HEK293 (cell line): ENCODE measurements around the gene UPP1.

Source experiments
- KLF1 ChIP-seq: fragments of 450-650 bp; formaldehyde crosslinking; IDR thresholded peaks from 2 replicates; pipeline ENCODE4 v1.5.1; 2016; ENCODE audit warnings: missing biosample characterization, missing genetic modification characterization
- KLF17 ChIP-seq: fragments of 450-650 bp; formaldehyde crosslinking; IDR thresholded peaks from 2 replicates; pipeline ENCODE4 v1.5.1; 2016; ENCODE audit warnings: missing biosample characterization, missing genetic modification characterization
- SP7 ChIP-seq: fragments of 450-650 bp; formaldehyde crosslinking; IDR thresholded peaks from 2 replicates; pipeline ENCODE4 v1.5.1; 2016; ENCODE audit warnings: missing biosample characterization, missing genetic modification characterization
- ZBTB20 ChIP-seq: fragments of 450-650 bp; formaldehyde crosslinking; IDR thresholded peaks from 2 replicates; pipeline ENCODE4 v1.5.1; 2016; ENCODE audit warnings: missing biosample characterization, missing genetic modification characterization
- ZBTB48 ChIP-seq: fragments of 450-650 bp; formaldehyde crosslinking; IDR thresholded peaks from 2 replicates; pipeline ENCODE4 v1.5.1; 2016; ENCODE audit warnings: missing biosample characterization, missing genetic modification characterization
- ZFP69B ChIP-seq: fragments of 450-650 bp; formaldehyde crosslinking; IDR thresholded peaks from 2 replicates; pipeline ENCODE4 v1.5.1; 2016; ENCODE audit warnings: missing biosample characterization, missing genetic modification characterization
- ZNF155 ChIP-seq: fragments of 450-650 bp; formaldehyde crosslinking; IDR thresholded peaks from 2 replicates; pipeline ENCODE4 v1.5.1; 2016; ENCODE audit warnings: missing biosample characterization, missing genetic modification characterization
- ZNF157 ChIP-seq: fragments of 450-650 bp; formaldehyde crosslinking; IDR thresholded peaks from 2 replicates; pipeline ENCODE4 v1.5.1; 2016; ENCODE audit warnings: missing biosample characterization, missing genetic modification characterization
- ZNF16 ChIP-seq: fragments of 450-650 bp; formaldehyde crosslinking; IDR thresholded peaks from 2 replicates; pipeline ENCODE4 v1.5.1; 2016; ENCODE audit warnings: low read depth, missing biosample characterization, missing genetic modification characterization
- ZNF184 ChIP-seq: fragments of 450-650 bp; IDR thresholded peaks from 2 replicates; pipeline ENCODE4 v1.5.1; 2018; ENCODE audit warnings: missing biosample characterization, mild to moderate bottlenecking, missing genetic modification characterization
- ZNF221 ChIP-seq: fragments of 450-650 bp; formaldehyde crosslinking; IDR thresholded peaks from 2 replicates; pipeline ENCODE4 v1.5.1; 2017; ENCODE audit warnings: missing biosample characterization, missing genetic modification characterization, borderline replicate concordance
- ZNF292 ChIP-seq: fragments of 450-650 bp; formaldehyde crosslinking; IDR thresholded peaks from 2 replicates; pipeline ENCODE4 v1.5.1; 2016; ENCODE audit warnings: low read depth, missing biosample characterization, missing genetic modification characterization, borderline replicate concordance
- ZNF335 ChIP-seq: fragments of 450-650 bp; formaldehyde crosslinking; conservative IDR thresholded peaks from 2 replicates; pipeline ENCODE4 v1.5.1; 2016; ENCODE audit warnings: missing biosample characterization, missing genetic modification characterization
- ZNF518A ChIP-seq: fragments of 450-650 bp; formaldehyde crosslinking; conservative IDR thresholded peaks from 2 replicates; pipeline ENCODE4 v1.5.1; 2016; ENCODE audit warnings: low read depth, missing biosample characterization, missing genetic modification characterization
- ZNF560 ChIP-seq: fragments of 450-650 bp; formaldehyde crosslinking; IDR thresholded peaks from 2 replicates; pipeline ENCODE4 v1.5.1; 2017; ENCODE audit warnings: missing biosample characterization, missing genetic modification characterization, borderline replicate concordance
- ZNF571 ChIP-seq: fragments of 450-650 bp; formaldehyde crosslinking; IDR thresholded peaks from 2 replicates; pipeline ENCODE4 v1.5.0; 2017; ENCODE audit warnings: missing biosample characterization, missing genetic modification characterization
- ZNF747 ChIP-seq: fragments of 450-650 bp; formaldehyde crosslinking; IDR thresholded peaks from 2 replicates; pipeline ENCODE4 v1.5.1; 2016; ENCODE audit warnings: missing biosample characterization, missing genetic modification characterization
- ZSCAN18 ChIP-seq: fragments of 450-650 bp; formaldehyde crosslinking; IDR thresholded peaks from 2 replicates; pipeline ENCODE4 v1.5.1; 2016; ENCODE audit warnings: missing biosample characterization, missing genetic modification characterization
- TF ChIP-seq, protein P1 (sequence below): fragments of 450-650 bp; formaldehyde crosslinking; IDR thresholded peaks from 2 replicates; pipeline ENCODE4 v1.5.1; 2016; ENCODE audit warnings: missing biosample characterization, missing genetic modification characterization

The UPP1 gene

GRCh38 chr7:48089046-48090003 is at the start of gene UPP1 (continued):
- TF ChIP-seq, protein P1, sequence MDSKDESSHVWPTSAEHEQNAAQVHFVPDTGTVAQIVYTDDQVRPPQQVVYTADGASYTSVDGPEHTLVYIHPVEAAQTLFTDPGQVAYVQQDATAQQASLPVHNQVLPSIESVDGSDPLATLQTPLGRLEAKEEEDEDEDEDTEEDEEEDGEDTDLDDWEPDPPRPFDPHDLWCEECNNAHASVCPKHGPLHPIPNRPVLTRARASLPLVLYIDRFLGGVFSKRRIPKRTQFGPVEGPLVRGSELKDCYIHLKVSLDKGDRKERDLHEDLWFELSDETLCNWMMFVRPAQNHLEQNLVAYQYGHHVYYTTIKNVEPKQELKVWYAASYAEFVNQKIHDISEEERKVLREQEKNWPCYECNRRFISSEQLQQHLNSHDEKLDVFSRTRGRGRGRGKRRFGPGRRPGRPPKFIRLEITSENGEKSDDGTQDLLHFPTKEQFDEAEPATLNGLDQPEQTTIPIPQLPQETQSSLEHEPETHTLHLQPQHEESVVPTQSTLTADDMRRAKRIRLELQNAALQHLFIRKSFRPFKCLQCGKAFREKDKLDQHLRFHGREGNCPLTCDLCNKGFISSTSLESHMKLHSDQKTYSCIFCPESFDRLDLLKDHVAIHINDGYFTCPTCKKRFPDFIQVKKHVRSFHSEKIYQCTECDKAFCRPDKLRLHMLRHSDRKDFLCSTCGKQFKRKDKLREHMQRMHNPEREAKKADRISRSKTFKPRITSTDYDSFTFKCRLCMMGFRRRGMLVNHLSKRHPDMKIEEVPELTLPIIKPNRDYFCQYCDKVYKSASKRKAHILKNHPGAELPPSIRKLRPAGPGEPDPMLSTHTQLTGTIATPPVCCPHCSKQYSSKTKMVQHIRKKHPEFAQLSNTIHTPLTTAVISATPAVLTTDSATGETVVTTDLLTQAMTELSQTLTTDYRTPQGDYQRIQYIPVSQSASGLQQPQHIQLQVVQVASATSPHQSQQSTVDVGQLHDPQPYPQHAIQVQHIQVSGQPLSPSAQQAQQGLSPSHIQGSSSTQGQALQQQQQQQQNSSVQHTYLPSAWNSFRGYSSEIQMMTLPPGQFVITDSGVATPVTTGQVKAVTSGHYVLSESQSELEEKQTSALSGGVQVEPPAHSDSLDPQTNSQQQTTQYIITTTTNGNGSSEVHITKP: no peak
- TF ChIP-seq SP7 (tag by site-specific recombination) (peak; percentile 32; the same call in 1 of the 2 replicates), ZNF157 (no peak), ZNF747 (tag by site-specific recombination) (no peak), ZNF16 (no peak), ZNF518A (tag by site-specific recombination) (no peak), KLF17 (tag by site-specific recombination) (no peak), ZNF184 (no peak), ZFP69B (tag by site-specific recombination) (no peak), KLF1 (tag by site-specific recombination) (peak; percentile 70), ZSCAN18 (no peak), ZNF155 (tag by site-specific recombination) (no peak), ZNF221 (tag by site-specific recombination) (no peak), ZBTB20 (tag by site-specific recombination) (peak; percentile 67; the same call in 1 of the 2 replicates), ZNF335 (tag by site-specific recombination) (peak; percentile 3; the same call in 1 of the 2 replicates), ZNF571 (tag by site-specific recombination) (no peak), ZBTB48 (tag by site-specific recombination) (no peak), ZNF292 (tag by site-specific recombination) (no peak), ZNF560 (tag by site-specific recombination) (no peak)
- TF ChIP-seq, all 188 proteins: peak for 21
